Measurements from ENCODE around the gene PLEKHA7.

Gene PLEKHA7

GRCh38 chr11:16738193-16738946, 275.8 kb downstream of the PLEKHA7 start, which contains the start of gene C11orf58:
Gene C11orf58, plus strand, starts transcription at chr11:16738647. Its CDS starts 132 bp downstream, at chr11:16738779.
- peak within 1 kb of the TSS; percentile 97 for H3K9ac ChIP-seq (ENCODE audit: low read length)
- H2AK5ac ChIP-seq (ENCODE audit: low read length) = peak within 1 kb of the TSS; percentile 14
- H3K4ac ChIP-seq (ENCODE audit: low read depth, low read length) = peak within 1 kb of the TSS; percentile 79
- no peaks in the 10 kb centered on the region for H3K36me3 ChIP-seq (ENCODE audit: control insufficient read depth, insufficient read depth, low read length)
- no peak within 1 kb of the TSS for H2BK15ac ChIP-seq (replicated peaks; ENCODE audit: low read depth)
- peak within 1 kb of the TSS; percentile 98 for H3K56ac ChIP-seq (ENCODE audit: low read length)
- H3K18ac ChIP-seq (ENCODE audit: low read length) = peak within 1 kb of the TSS; percentile 78
- peak within 1 kb of the TSS; percentile 96 for H4K5ac ChIP-seq (ENCODE audit: low read length)
- peak; percentile 99 for DNase-seq
- peak within 1 kb of the TSS; percentile 93 for H4K8ac ChIP-seq (ENCODE audit: low read depth, low read length)
- peak within 1 kb of the TSS; percentile 95 for H3K4me3 ChIP-seq (ENCODE audit: low read length)
- peaks cover 4% of the 10 kb centered on the region for H3K79me1 ChIP-seq (ENCODE audit: low read length)
- H2BK120ac ChIP-seq (ENCODE audit: low read depth, low read length) = peak within 1 kb of the TSS; percentile 69
- H3K27ac ChIP-seq (ENCODE audit: low read depth, low read length) = peak within 1 kb of the TSS; percentile 39
- H2BK5ac ChIP-seq (ENCODE audit: low read length) = peak within 1 kb of the TSS; percentile 88
- H3K27me3 ChIP-seq (ENCODE audit: insufficient read depth, low read length, poor library complexity) = no peaks in the 10 kb centered on the region
- no CpG with 5 or more reads among the region's 47 CpGs for WGBS (ENCODE audit: extremely low coverage, insufficient coverage, low lambda C conversion rate)
- H3K4me2 ChIP-seq (ENCODE audit: low read length) = peak within 1 kb of the TSS; percentile 98
- H3K23ac ChIP-seq (ENCODE audit: low read length) = peak within 1 kb of the TSS; percentile 59
- H3K79me2 ChIP-seq (ENCODE audit: control insufficient read depth, insufficient read depth, low read length) = peaks cover 38% of the 10 kb centered on the region
- no peaks in the 10 kb centered on the region for H3K4me1 ChIP-seq (ENCODE audit: control insufficient read depth, low read depth, low read length)

- no peak for DNase-seq
- H3K36me3 ChIP-seq (ENCODE audit: control insufficient read depth, insufficient read depth, low read length) = no peaks in the 10 kb centered on the region
- H3K79me1 ChIP-seq (ENCODE audit: low read length) = peaks cover 4% of the 10 kb centered on the region
- H3K79me2 ChIP-seq (ENCODE audit: control insufficient read depth, insufficient read depth, low read length) = peaks cover 34% of the 10 kb centered on the region
- peak overlapping the region; percentile 76 for H3K18ac ChIP-seq (ENCODE audit: low read length)
- H4K5ac ChIP-seq (ENCODE audit: low read length) = peak overlapping the region; percentile 96
- no peak overlapping the region for H2BK15ac ChIP-seq (replicated peaks; ENCODE audit: low read depth)
- H2AK5ac ChIP-seq (ENCODE audit: low read length) = no peak overlapping the region
- no peak overlapping the region for H2BK5ac ChIP-seq (ENCODE audit: low read length)
- peak overlapping the region; percentile 79 for H3K4ac ChIP-seq (ENCODE audit: low read depth, low read length)
- H3K27ac ChIP-seq (ENCODE audit: low read depth, low read length) = peak overlapping the region; percentile 39
- no peaks in the 10 kb centered on the region for H3K4me1 ChIP-seq (ENCODE audit: control insufficient read depth, low read depth, low read length)
- H4K8ac ChIP-seq (ENCODE audit: low read depth, low read length) = peak overlapping the region; percentile 93
- peak overlapping the region; percentile 98 for H3K56ac ChIP-seq (ENCODE audit: low read length)
- no peak overlapping the region for H3K23ac ChIP-seq (ENCODE audit: low read length)
- peak overlapping the region; percentile 97 for H3K9ac ChIP-seq (ENCODE audit: low read length)
- H2BK120ac ChIP-seq (ENCODE audit: low read depth, low read length) = peak overlapping the region; percentile 69
- peak overlapping the region; percentile 28 for H3K4me2 ChIP-seq (ENCODE audit: low read length)
- WGBS (ENCODE audit: extremely low coverage, insufficient coverage, low lambda C conversion rate) = no CpG with 5 or more reads among the region's 6 CpGs
- no peaks in the 10 kb centered on the region for H3K27me3 ChIP-seq (ENCODE audit: insufficient read depth, low read length, poor library complexity)
- peak overlapping the region; percentile 94 for H3K4me3 ChIP-seq (ENCODE audit: low read length)
Measured at GRCh38 chr11:16737818-16738192, 276.4 kb downstream of the PLEKHA7 start.
